AG04449 (cell line): ENCODE results near the gene CRYL1.

Experiments used
- CTCF ChIA-PET: fragments of 350-600 bp; formaldehyde crosslinking; extraction: SDS; loops from one replicate; lab custom pipeline; 2021; ENCODE audit warnings: antibody characterized with exemption; lab: Yijun Ruan, JAX
- POLR2A ChIA-PET: fragments of 400-600, 350-600 bp; formaldehyde crosslinking; extraction: SDS; loops from one replicate; lab custom pipeline; 2020; ENCODE audit warnings: antibody characterized with exemption, inconsistent platforms; lab: Yijun Ruan, JAX
- DNase-seq: peaks from one replicate; pipeline ENCODE4 v3.0.0-alpha.2; 2010; ENCODE audit warnings: low read depth, low spot score
- H3K4me3 ChIP-seq: 2 replicates; pipeline ENCODE4 v1.5.1; 2011; ENCODE audit warnings: low read depth, mild to moderate bottlenecking, control low read depth, low read length
- CTCF ChIP-seq: IDR thresholded peaks from one replicate; pipeline ENCODE4 v1.5.1; 2011; ENCODE audit warnings: mild to moderate bottlenecking, moderate library complexity, low read length, control low read depth, inconsistent platforms; ENCODE audit not compliant: insufficient read depth; ENCODE audit errors: missing control alignments

CRYL1 gene

GRCh38 chr13:20399515-20399914 is 126.1 kb downstream of the CRYL1 start:
- H3K4me3 ChIP-seq = no peak overlapping the region
- POLR2A ChIA-PET = no interaction called here
- DNase-seq = no peak
- no peak for TF ChIP-seq CTCF
- CTCF ChIA-PET = no interaction called here

GRCh38 chr13:20398459-20398858 is 127.2 kb downstream of the CRYL1 start:
- CTCF ChIA-PET = no interaction called here
- DNase-seq = no peak
- POLR2A ChIA-PET = no interaction called here
- no peak overlapping the region for H3K4me3 ChIP-seq
- no peak for TF ChIP-seq CTCF

GRCh38 chr13:20397896-20398295 is 127.8 kb downstream of the CRYL1 start:
- ChIA-PET CTCF (no interaction called here), POLR2A (no interaction called here)
- no peak for DNase-seq
- no peak for TF ChIP-seq CTCF
- H3K4me3 ChIP-seq = no peak overlapping the region

- DNase-seq = no peak
- ChIA-PET POLR2A (no interaction called here), CTCF (no interaction called here)
- no peak for TF ChIP-seq CTCF
- no peak overlapping the region for H3K4me3 ChIP-seq
These were observed 130.4 kb downstream of the CRYL1 start for GRCh38 chr13:20395061-20395916.

GRCh38 chr13:20394506-20394905 is 131.2 kb downstream of the CRYL1 start:
- CTCF ChIA-PET = no interaction called here

GRCh38 chr13:20394169-20394501 is 131.5 kb downstream of the CRYL1 start:
- CTCF ChIA-PET = no interaction called here
- H3K4me3 ChIP-seq = no peak overlapping the region
- no peak for TF ChIP-seq CTCF

More at GRCh38 chr13:20394506-20394905, 131.2 kb downstream of the CRYL1 start:
- no peak overlapping the region for H3K4me3 ChIP-seq
- DNase-seq = no peak
- TF ChIP-seq CTCF = no peak
- POLR2A ChIA-PET = no interaction called here

More at GRCh38 chr13:20394169-20394501, 131.5 kb downstream of the CRYL1 start:
- DNase-seq = no peak
- POLR2A ChIA-PET = no interaction called here
